Activated CD4-positive, alpha-beta T cell treated with anti-CD3 and anti-CD28 coated beads, Interleukin-2, amount 50 U/mL, for 4 hours (primary cell): ENCODE measurements around the gene TRAP1.
"Not testable (repeated sequence)": the region's sequence is repeated elsewhere in the genome, so short reads cannot be mapped to it uniquely, and the experiment has no call there.

Source experiments
- DNase-seq, 2 experiments: peaks; one replicate each; pipeline ENCODE4 v3.0.0-alpha.2; 2020

TRAP1 gene

DNA sequence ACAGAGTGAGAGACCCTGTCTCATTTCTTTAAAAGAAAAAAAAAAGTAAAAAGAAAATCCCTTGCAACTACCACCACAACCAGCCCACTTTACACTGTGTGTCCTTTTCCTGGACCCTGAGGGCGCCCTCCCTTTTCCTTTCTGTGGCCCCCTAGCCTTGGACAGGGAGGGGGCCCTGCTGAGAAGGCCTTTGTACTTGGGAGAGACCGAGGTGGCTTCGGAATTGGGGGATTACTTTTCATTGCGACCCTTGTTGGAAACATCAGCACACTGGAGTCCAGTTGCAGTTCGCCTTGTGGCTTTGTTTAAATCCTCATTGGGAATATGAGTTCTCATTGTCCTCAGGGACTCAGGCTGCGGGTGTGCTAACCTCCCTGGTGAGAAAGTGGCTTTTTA, 72.2 kb downstream of the TRAP1 start:
- DNase-seq = no peak

DNA sequence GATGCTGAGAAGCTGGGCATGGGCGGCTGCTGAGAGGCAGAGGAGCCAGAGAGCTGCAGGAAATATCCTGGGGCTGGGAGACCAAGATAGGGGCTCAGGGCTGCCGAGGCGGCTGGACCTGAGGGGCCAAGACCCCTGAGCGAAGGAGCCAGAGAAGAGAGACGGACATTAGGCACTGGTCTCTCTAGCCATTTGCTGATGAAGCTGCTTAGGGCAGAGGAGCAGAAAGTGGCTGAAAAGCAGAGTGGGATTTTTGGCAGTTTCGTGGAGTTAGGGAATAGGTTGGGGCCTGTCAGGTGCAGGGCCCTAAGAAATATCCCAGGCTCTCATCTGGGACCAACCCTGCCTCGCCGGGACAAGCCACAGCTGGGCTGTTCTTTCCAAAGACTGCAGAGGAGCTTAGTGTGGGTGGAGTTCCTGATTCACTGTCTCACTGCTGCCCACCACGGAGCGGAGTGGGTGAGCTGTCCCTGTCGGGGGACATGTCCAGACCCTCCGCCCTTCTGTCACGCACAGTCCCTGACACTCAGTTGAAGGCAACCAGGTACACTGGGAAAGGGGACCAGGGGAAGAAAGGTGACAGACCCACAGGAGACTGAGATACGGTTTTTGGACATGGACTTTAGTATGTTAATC, 74.1 kb downstream of the TRAP1 start:
- no peak for DNase-seq

DNA sequence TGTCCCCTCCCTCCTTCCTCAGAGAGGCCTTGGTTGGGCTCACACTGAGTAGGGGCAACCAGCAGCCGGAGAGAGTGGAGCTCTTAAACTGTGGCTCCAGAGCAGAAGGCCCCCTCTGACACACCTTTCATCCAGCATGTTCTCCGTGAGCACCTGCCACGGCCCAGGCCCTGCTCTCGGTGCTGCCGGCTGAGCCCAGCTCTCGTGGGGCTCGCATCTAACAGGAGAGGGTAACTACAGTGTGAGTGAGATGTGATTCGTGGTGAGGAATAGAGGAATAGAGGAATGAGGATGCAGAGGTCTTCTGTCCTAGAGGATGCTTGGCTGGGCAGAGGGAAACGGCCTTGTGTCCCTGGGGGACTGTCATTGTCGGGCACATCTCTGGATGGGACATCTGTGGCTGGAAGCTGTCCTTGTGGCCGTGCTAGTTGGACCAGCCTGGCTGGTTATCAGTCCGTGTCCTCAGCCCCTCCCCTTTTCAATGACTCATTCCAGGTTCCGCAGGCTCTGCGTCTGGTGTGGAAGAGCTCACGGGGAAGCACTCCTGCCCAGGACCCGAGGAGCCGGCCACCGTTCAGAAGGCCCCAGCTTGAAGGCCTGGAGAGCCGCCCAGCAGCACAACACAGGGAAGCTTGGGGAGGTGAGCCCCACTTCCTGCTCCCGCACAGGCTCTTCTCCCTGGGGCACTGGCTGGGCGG, 74.8 kb downstream of the TRAP1 start:
- no peak for DNase-seq

DNA sequence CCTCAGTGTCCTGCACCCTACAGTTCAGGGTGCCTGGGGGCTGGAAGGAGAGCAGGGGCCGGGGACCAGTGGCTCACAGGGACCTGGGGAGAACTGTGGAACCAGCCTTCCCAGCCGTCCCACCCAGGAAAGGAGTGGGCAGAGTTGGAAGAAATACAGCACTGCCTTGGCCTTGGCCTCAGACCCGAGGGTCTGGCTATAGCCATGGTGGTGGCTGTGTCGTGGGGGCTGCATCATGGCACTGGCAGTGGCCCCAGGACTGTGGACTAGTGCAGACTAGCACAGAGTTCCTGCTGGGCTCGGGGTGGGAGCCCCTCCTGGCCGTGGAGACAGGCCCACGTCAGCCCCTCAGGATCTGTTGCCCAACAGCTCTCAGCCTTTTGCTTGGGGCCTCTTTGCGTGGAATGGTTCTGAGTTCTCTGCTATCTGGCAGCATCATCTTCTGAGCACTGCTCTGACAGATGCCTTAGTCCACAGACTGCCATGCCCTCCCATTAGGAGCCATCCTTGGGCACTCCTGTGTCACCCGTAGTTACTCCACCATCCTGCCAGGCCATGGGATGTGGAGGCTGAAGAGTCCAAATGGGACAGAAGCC, 75.4 kb downstream of the TRAP1 start:
- DNase-seq = no peak

DNA sequence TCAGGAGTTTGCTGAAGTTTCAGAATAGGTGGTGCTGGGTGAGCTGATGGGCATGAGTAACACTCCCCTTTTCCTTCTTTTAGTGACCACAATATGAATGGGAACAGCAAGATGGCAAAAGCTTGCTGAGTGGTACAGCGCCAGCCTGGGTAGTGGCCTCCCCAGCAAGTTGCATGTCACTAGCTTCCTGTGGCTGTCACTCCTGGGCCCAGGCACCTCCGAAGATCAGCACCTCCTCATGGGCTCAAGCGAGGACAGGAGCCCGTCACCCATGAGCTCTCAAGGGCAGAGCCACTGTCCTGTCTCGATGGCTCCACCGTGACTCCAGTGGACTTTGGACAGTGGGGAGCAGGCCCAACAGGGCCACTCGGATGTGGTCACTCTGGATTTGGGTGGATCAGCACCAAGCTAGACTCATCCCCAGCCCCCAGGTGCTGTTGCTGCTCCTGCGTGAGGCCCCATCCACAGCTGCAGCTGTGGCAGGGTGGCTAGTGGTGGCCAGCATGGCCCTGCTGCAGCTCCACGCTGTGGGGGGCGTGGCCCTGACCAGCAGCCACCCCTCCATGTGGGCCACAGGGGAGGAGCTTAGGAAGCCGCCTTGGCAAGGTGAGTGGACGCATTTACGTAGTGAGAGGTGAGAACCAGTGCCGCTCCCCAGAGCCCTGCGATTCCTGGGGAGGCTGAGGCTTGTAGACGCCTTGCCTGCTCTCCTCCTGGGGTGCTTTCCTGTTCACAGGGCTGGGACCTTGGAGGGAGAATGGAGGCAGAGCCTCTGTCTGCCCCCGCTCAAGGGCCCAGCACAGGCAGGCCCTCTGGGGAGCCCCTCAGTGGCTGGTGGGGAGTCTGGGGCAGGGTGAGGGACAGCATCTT, 76.5 kb downstream of the TRAP1 start:
- no peak for DNase-seq

DNA sequence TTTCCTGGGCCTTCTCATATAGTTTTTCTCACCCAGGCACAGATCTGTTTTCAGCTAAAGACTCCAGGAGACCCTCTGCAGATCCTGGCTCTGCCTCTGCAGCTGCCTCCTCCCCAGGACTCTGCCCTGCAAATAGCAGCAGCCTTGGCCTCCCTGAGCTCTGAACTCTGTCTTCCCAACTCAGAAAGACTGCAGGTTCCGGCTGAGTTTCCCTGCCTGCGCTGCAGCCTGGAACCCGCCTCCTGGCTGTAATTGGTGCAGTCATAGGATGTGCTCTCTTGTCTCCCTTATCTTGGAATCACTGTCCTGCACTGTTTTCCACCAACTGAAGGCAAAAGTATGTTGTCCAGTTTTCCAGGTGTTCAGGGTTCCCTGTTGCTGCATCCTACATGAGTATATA, 77.1 kb downstream of the TRAP1 start:
- DNase-seq = no peak

DNA sequence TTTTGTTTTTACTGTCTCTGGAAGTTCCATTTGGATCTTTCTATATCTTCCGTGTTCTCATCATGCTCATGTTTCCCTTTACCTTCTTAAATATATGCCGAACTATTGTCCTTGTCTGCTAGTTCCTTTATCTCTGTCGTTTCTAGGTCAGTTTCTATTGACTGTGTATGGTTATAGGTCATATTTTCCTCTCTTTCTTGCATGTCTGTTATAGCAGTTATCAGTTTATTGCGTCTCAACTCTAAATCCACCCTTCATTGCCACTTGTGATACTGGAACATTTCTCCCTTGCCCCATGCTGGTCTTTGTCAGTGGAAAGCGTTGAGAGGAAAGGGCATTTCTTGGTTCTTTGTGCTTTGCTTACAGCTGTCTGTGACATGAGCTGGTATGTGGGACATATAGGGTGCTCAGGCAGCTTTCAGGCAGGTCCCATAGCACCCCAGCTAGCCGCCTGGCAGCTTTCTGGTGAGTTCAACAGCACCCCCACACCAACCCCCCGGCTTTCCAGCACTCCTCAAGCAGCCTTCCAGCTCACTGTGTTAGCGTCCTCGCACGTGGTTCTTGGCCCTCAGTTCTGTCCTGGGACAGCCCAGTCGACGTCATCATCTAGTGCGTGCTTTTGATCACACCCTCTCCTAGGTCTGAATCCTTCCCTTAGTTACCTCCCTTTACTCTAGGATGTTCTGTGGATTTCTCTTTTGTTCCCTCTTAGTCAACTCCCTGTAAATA, 78.2 kb downstream of the TRAP1 start:
- DNase-seq = no peak

DNA sequence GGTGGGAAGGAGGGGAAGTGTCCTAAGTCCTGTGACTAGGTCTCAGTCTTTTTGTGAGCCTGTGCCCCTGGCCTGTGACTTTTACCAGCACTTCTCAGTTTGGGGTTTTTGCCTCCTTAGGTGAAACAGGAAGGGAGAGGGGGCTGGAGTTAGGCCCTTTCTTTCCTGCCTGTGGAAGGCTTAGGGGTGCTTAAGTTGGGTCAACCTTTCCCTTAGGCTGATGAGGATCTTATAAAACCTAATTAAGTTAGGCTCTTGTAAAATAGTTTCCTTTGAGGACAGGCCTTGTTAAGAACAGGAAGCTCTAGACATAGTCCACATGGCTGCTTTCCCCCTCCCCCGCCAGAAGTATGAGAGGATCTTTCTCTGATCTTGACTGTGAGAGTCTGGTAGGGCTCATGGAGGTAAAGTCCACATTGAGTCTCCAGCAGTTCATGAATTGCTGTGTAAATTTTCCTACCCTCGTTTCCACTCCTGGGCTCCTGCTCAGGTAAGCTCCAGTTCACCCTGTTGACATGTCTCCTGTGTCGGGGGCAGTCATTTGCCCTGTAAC, 79.9 kb downstream of the TRAP1 start:
- peak; percentile 14 to 16 for DNase-seq

DNA sequence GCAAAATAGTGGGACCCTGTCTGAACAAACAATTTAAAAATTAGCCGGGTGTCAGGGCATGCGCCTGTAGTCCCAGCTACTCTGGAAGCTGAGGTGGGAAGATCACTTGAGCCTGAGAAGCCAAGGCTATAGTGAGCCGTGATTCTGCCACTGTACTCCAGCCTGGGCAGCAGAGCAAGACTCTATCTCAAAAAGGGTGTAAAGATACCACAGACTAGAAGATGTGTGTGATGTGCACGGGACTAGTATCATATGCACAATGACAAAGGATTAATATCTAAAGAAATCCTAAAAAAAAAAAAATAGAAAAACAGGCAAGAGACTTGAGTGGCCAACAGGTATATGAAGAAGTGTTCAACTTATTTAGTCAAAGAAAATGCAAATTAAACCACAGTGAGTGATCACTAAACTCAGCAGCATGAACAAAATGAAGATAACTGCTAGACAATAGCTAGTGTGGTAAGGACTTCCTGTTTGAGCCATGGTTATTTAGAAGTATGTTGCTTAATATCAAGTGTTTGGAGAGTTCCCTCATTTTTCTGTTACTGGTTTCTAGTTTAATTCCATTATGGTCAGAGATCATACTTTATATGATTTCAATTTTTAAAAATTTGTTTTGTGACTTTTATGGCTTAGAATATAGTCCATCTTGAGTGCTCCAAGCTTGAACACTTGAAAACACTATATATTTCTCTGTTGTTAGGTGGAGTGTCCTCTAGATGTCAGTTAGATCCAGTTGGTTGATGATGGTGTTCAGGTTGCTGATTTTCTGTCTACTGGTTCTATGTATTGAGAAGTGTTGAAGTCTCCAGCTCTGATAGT, 91.2 kb downstream of the TRAP1 start:
- DNase-seq = no peak

DNA sequence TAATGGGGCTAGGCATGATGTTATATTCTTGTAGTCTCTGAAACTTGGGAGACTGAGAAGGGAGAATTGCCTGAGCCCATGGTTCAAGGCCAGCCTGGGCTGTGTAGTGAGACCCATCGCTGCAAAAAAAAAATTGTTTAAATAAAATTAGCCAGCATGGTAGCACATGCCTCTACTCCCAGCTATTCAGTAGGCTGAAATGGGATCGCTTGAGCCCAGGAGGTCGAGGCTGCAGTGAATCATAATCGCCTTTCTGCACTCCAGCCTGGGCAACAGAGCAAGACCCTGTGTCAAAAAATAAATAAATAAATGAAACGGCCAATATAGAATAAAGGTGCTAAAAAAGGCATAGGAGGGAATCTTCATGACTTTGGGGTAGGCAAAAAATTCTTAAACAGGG, 92.0 kb downstream of the TRAP1 start:
- no peak for DNase-seq

DNA sequence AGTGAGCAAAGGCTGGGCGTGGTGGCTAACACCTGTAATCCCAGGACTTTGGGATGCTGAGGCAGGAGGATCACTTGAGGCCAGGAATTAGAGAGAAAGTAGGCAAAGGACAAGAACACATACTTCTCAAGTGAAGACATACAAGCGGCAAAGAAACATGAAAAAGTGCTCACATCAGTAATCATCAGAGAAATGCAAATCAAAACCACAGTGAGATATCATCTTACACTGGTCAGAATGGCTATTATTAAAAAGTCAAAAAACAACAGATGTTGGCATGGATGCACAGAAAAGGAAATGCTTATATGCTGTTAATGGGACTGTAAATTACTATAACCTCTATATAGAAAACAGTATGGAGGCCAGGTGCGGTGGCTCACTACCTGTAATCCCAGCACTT, 93.7 kb downstream of the TRAP1 start:
- DNase-seq = no peak

DNA sequence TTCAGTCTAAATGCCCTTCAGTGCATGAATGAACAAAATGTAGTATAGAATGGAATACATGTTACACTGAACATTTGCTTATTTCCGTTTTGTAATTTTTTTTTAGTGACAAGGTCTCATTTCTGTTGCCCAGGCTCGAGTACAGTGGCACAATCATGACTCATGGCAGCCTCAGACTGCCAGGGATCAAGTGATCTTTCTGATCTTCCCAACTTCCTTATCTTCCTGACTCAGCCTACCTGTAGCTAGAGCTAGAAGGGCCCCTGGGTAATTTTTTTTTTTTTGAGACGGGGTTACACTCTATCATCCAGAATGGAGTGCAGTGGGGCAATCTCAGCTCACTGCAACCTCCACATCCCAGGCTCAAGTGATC, 98.6 kb downstream of the TRAP1 start:
- no peak for DNase-seq

DNA sequence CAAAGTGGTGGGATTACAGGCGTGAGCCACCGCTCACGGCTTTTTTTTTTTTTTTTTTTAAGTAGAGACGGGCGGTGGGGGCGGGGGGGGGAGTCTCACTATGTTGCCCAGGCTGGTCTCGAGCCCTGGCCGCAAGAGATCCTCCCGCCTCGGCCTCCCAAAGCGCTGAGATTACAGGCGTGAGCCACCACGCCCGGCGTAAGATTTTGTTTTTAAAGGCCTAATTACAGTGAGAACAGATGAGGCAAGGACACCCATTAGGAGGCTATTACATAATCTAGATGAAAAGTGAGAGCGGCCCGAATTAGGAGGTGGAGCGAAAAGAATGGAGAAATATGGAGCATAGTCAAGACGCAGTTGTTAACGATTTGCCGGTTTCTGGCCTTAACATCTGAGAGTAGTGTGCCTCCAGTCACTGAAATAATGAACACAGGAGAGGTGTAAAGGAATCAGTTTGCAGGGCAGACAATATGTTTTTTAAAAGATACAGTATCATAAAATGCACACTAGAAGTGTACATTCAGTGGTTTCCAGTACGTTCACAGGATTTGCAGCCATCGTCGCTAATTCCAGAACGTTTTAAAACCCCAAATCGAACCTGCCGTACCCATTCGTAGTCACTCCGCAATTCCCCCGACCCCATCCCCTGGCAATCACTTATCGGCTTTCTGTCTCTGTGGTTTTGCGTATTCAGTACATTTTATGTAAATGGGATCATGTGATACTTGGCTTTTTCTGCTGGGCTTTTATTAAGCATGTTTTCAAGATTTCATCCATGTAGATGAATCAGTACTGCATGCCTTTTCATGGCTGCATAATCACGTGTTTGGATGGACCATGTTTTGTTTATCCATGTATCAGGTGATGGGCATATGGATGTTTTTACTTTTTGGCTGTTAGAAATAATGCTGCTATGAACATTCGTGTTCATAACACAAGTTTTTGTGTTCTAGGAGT, 104.5 kb downstream of the TRAP1 start:
- DNase-seq = no peak

DNA sequence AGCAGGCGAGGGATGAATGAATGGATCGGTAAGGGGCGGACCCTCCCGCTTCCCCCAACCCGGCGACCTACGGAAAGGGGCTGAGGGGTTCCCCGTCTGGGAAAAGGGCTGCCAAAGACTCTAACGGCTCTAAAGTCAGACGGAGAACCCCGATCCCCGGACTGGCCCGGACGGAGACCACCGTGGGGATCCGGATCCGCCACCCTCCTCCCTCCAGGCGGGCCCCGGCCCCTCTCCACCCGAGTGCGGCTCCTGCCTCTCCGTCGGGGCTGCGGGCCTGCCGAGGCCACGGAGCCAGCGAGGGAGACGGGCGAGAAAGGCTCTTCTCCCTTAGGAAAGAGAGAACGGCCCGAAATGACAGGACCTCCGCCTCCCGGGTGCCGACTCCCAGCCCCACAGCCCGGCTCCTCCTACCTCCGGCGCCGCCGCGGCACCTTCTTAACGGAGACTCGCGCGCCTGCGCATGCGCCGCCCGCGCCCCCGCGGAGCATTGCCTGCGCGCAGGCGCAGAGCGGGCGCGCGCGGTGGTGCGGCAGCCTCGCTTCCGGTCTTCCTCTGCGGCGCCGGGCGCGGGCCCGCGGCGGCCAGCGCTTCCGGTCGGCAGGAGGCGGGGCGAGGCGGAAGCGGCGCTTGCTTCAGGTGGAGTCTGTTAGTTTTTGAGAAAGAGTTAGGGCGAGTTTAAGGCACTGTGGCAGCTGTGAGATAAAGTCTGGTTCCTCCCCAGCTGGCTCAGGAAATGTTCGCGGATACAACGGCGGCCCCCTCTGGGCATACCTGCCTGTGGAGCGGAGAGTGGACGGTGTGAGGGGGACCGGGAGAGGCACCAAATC, 106.0 kb downstream of the TRAP1 start, which contains the start of gene SLX4:
Gene SLX4 (minus strand): TSS at position 461 of the 830 bp plus-strand sequence. CDS start 2,642 bp downstream, outside the sequence.
- DNase-seq = peak; percentile 80 to 84

DNA sequence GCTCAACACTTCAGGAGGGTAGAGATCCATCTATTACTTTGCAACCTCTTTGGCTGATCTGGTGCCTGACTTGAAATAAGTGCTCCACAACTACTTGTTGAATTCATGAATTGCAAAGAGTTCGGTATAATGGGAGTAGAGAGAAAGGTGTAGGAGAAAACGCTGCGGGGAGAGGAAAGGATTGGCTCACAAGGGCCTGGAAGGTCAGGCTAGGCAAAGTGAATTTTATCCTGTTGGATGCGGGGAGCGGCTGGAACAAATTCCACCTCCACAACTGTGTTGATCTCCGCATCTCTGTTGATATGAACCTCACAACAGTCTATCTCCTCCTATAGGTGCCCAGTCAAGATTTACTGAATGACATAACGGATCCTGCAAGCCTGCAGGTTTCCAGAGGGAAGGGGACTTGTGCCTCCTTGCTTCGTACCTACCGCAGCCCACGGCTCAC, 106.6 kb downstream of the TRAP1 start:
- no peak for DNase-seq

DNA sequence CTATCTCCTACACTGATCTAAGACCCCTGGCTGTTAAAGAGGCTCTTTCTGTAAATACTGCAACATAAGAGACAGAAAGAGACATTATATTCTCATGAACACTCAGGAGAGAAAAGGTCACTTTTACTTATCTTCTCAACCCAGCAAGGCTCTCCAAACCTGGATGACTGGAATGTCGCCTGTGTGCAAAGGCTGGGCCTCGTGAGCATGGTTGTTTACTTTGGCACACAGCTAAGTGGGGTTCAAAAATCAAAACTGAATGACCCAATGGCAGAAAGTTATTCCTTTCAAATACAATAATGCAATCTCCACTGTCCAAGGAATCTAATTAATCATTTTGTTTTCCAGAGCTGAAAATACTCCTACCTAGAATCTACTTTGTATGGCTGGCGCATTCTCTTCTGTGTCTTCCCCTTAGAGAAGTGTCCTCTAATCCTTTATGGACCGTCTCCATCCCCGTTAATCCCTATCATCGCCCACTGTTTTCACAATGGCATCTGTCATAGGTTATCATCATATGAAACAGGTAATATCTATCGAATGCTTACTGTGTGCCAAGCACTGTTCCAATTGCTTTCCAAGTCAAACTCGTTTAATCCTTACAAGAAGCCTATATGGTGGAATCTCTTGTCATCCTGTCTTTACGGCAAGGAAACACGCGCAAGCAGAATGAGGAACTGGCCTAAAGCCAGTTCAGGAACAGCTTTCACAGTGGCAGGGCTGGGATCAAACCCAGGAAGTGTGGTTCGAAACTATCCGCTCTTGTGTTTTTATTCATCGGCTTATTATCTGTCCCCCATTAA, 107.2 kb downstream of the TRAP1 start:
- no peak for DNase-seq

DNA sequence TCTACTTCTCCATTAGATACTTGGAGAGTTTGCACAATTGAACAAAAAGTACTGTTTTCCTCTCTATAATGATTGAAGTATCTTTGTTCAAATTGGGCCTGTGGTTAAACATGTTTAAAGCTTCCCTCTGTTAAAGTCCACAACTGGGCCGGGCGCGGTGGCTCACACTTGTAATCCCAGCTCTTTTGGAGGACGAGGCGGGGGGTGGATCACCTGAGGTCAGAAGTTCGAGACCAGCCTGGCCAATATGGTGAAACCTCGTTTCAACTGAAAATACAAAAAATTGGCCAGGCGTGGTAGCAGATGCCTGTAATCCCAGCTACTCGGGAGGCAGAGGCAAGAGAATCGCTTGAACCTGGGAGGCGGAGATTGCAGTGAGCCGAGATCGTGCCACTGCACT, 108.3 kb downstream of the TRAP1 start:
- not testable (repeated sequence) for DNase-seq

DNA sequence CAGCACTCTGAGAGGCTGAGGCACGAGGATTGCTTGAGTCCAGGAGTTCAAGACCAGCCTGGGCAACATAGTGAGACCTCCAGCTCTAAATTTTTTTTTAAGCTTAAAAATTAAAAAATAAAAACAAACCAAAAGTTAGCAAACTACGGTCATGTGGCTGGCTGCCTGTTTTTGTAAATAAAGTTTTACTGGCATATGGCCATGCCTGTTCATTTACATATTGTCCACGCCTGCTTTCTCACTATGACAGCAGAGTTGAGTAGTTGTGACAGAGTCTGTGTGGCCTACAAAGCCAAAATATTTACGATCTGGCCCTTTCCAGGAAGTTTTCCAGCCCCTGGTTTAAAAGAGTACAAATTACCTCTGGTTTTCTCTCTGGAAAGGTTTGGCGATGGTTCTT, 109.3 kb downstream of the TRAP1 start:
- no peak for DNase-seq
